H9 (cell line): Measurements from ENCODE around the gene LRPAP1. TPM values are rescaled to one million over a fixed set of nuclear protein-coding genes. Genes with fewer than 3 reads are reported as not detected.
"Not testable (repeated sequence)": the region's sequence is repeated elsewhere in the genome, so short reads cannot be mapped to it uniquely, and the experiment has no call there.

Experiments
- DNase-seq: peaks from one replicate; pipeline ENCODE4 v3.0.0-alpha.2; 2017
- H2AFZ ChIP-seq: one replicate; pipeline ENCODE4 v1.6.1; 2013; ENCODE audit warnings: mild to moderate bottlenecking, low read length, control low read depth, moderate library complexity
- H2AK5ac ChIP-seq: 2 replicates; pipeline ENCODE4 v1.6.1; 2013; ENCODE audit warnings: low read length, control low read depth, mixed read lengths; ENCODE audit not compliant: insufficient read length
- H2BK120ac ChIP-seq: one replicate; pipeline ENCODE4 v1.6.1; 2013; ENCODE audit warnings: low read depth, mild to moderate bottlenecking, low read length, control low read depth, inconsistent platforms; ENCODE audit not compliant: poor library complexity, severe bottlenecking
- H2BK12ac ChIP-seq: 2 replicates; pipeline ENCODE4 v1.6.1; 2013; ENCODE audit warnings: low read length, control low read depth, mixed read lengths, low read depth; ENCODE audit not compliant: insufficient read length
- H2BK15ac ChIP-seq: 2 replicates; pipeline ENCODE4 v1.6.1; 2013; ENCODE audit warnings: low read depth, low read length, control low read depth
- H2BK20ac ChIP-seq: one replicate; pipeline ENCODE4 v1.6.1; 2013; ENCODE audit warnings: low read depth, mild to moderate bottlenecking, low read length, control low read depth, inconsistent platforms; ENCODE audit not compliant: poor library complexity, severe bottlenecking
- H2BK5ac ChIP-seq: 2 replicates; pipeline ENCODE4 v1.6.1; 2013; ENCODE audit warnings: low read length, control low read depth, mixed read lengths; ENCODE audit not compliant: insufficient read length
- H3K14ac ChIP-seq: 2 replicates; pipeline ENCODE4 v1.6.1; 2013; ENCODE audit warnings: low read length, control low read depth; ENCODE audit not compliant: insufficient read depth
- H3K18ac ChIP-seq: 2 replicates; pipeline ENCODE4 v1.6.1; 2013; ENCODE audit warnings: low read depth, mild to moderate bottlenecking, mixed read lengths, low read length, control low read depth; ENCODE audit not compliant: insufficient read length
- H3K23ac ChIP-seq: 2 replicates; pipeline ENCODE4 v1.6.1; 2013; ENCODE audit warnings: low read length, control low read depth, mixed read lengths, low read depth; ENCODE audit not compliant: insufficient read length
- H3K23me2 ChIP-seq: 2 replicates; pipeline ENCODE4 v1.6.1; 2013; ENCODE audit warnings: low read depth, mild to moderate bottlenecking, mixed read lengths, low read length, control low read depth; ENCODE audit not compliant: insufficient read length, poor library complexity, severe bottlenecking
- H3K27ac ChIP-seq: 2 replicates; pipeline ENCODE4 v1.5.1; 2013; ENCODE audit warnings: low read length, control low read depth, mixed read lengths, low read depth; ENCODE audit not compliant: insufficient read length
- H3K27me3 ChIP-seq: 2 replicates; pipeline ENCODE4 v1.6.1; 2013; ENCODE audit warnings: low read length, control low read depth, inconsistent platforms; ENCODE audit not compliant: insufficient read depth
- H3K4ac ChIP-seq: 2 replicates; pipeline ENCODE4 v1.6.1; 2013; ENCODE audit warnings: low read depth, mild to moderate bottlenecking, control low read depth, inconsistent platforms, low read length, moderate library complexity
- H3K4me1 ChIP-seq: 2 replicates; pipeline ENCODE4 v1.6.1; 2013; ENCODE audit warnings: low read length, control low read depth, inconsistent platforms; ENCODE audit not compliant: insufficient read depth
- H3K4me2 ChIP-seq: 2 replicates; pipeline ENCODE4 v1.6.1; 2013; ENCODE audit warnings: low read length, control low read depth, mixed read lengths; ENCODE audit not compliant: insufficient read length, insufficient read depth
- H3K56ac ChIP-seq: 2 replicates; pipeline ENCODE4 v1.6.1; 2013; ENCODE audit warnings: low read depth, mild to moderate bottlenecking, mixed read lengths, low read length, control low read depth; ENCODE audit not compliant: insufficient read length
- H3K79me1 ChIP-seq: 2 replicates; pipeline ENCODE4 v1.6.1; 2013; ENCODE audit warnings: low read depth, mild to moderate bottlenecking, moderate library complexity, low read length, control low read depth, inconsistent platforms; ENCODE audit not compliant: insufficient read depth, poor library complexity, severe bottlenecking
- H3K79me2 ChIP-seq: 2 replicates; pipeline ENCODE4 v1.6.1; 2013; ENCODE audit warnings: low read length, control low read depth, inconsistent platforms; ENCODE audit not compliant: insufficient read depth
- H3K9ac ChIP-seq: 2 replicates; pipeline ENCODE4 v1.6.1; 2013; ENCODE audit warnings: low read length, control low read depth, mixed read lengths; ENCODE audit not compliant: insufficient read length; ENCODE audit errors: extremely low read depth
- H3K9me3 ChIP-seq: one replicate; pipeline ENCODE4 v1.6.1; 2013; ENCODE audit warnings: low read depth, low read length, inconsistent platforms; ENCODE audit not compliant: control insufficient read depth
- H3T11ph ChIP-seq: one replicate; pipeline ENCODE4 v1.6.1; 2013; ENCODE audit warnings: mild to moderate bottlenecking, low read length, control low read depth, inconsistent platforms
- H4K20me1 ChIP-seq: one replicate; pipeline ENCODE4 v1.6.1; 2013; ENCODE audit not compliant: control insufficient read depth, insufficient read length, insufficient read depth
- H4K5ac ChIP-seq: 2 replicates; pipeline ENCODE4 v1.6.1; 2013; ENCODE audit warnings: low read depth, mild to moderate bottlenecking, mixed read lengths, low read length, control low read depth; ENCODE audit not compliant: insufficient read length
- H4K8ac ChIP-seq: replicated peaks from 2 replicates; pipeline ENCODE4 v1.6.1; 2013; ENCODE audit warnings: low read length, control low read depth, mixed read lengths, low read depth; ENCODE audit not compliant: insufficient read length
- H4K91ac ChIP-seq: 2 replicates; pipeline ENCODE4 v1.6.1; 2013; ENCODE audit warnings: low read depth, mild to moderate bottlenecking, moderate library complexity, mixed read lengths, low read length, control low read depth; ENCODE audit not compliant: insufficient read length
- H3K27ac Mint-ChIP-seq, 3 experiments: 2 replicates in 2 of 3; 3 replicates in 1 of 3; pipeline ENCODE4 v1.8.0; 2020 to 2021; ENCODE audit warnings: mixed read lengths in 3 of 3, mild to moderate bottlenecking in 1 of 3, moderate library complexity in 1 of 3
- H3K27me3 Mint-ChIP-seq: 2 replicates; pipeline ENCODE4 v1.8.0; 2021; ENCODE audit warnings: low read depth, mild to moderate bottlenecking, moderate library complexity, mixed read lengths
- H3K36me3 Mint-ChIP-seq, 3 experiments: 2 replicates in 2 of 3; 3 replicates in 1 of 3; pipeline ENCODE4 v1.8.0; 2020 to 2021; ENCODE audit warnings: low read depth in 3 of 3, mixed read lengths in 3 of 3; ENCODE audit not compliant: insufficient read depth in 1 of 3
- H3K4me1 Mint-ChIP-seq, 2 experiments: 2 replicates each; pipeline ENCODE4 v1.8.0; 2020; ENCODE audit warnings: mixed read lengths in 2 of 2
- H3K4me3 Mint-ChIP-seq, 2 experiments: 2 replicates in 1 of 2; 3 replicates in 1 of 2; pipeline ENCODE4 v1.8.0; 2020 to 2021; ENCODE audit warnings: mild to moderate bottlenecking in 2 of 2, mixed read lengths in 2 of 2, moderate library complexity in 1 of 2
- H3K9me3 Mint-ChIP-seq, 2 experiments: 2 replicates in 1 of 2; 3 replicates in 1 of 2; pipeline ENCODE4 v1.8.0; 2020; ENCODE audit warnings: mild to moderate bottlenecking in 2 of 2, mixed read lengths in 2 of 2, moderate library complexity in 1 of 2
- WGBS: extraction: QIAGEN DNeasy Blood & Tissue Kit; methylation state at CpG from one replicate; pipeline ENCODE4 v1.1.7; 2013; ENCODE audit warnings: missing lambda C conversion rate, low lambda C conversion rate, mixed read lengths; ENCODE audit not compliant: insufficient read length; ENCODE audit errors: extremely low coverage; 5-methylcytosine and 5-hydroxymethylcytosine counted together
- total RNA-seq: library from RNA; stranded (reverse); gene quantifications from 2 replicates; pipeline ENCODE4 v1.2.1, GENCODE V29; 2021

Gene LRPAP1
- total RNA-seq, 1 experiment from 2014 or later = 85.9 TPM

- not testable (repeated sequence) for H3K4me3 Mint-ChIP-seq, H3T11ph ChIP-seq, H2BK120ac ChIP-seq, H4K20me1 ChIP-seq, H2BK5ac ChIP-seq, H3K23ac ChIP-seq, H3K4ac ChIP-seq, H3K27ac ChIP-seq, H3K18ac ChIP-seq, H2BK20ac ChIP-seq, H3K27ac Mint-ChIP-seq, H3K9ac ChIP-seq, H3K4me1 ChIP-seq, H4K8ac ChIP-seq, H3K23me2 ChIP-seq, H3K36me3 Mint-ChIP-seq, H3K9me3 ChIP-seq, H4K5ac ChIP-seq, H3K79me1 ChIP-seq, H4K91ac ChIP-seq, H2BK12ac ChIP-seq, H2AFZ ChIP-seq, H3K79me2 ChIP-seq, H3K4me2 ChIP-seq, H3K14ac ChIP-seq, H2AK5ac ChIP-seq, H3K27me3 ChIP-seq, H3K9me3 Mint-ChIP-seq, H2BK15ac ChIP-seq, H3K4me1 Mint-ChIP-seq, H3K56ac ChIP-seq, DNase-seq
- peaks cover 40% of the 10 kb centered on the region for H3K27me3 Mint-ChIP-seq
- whole genome bisulfite sequencing = no CpG with 5 or more reads among the region's 9 CpGs
Observed at GRCh38 chr4:3557088-3557492, 24.9 kb upstream of the LRPAP1 start.
